ENCODE measurements around the gene PHYKPL. TPM values are rescaled to one million over a fixed set of nuclear protein-coding genes. Genes with fewer than 3 reads are reported as not detected.

The PHYKPL gene
- total and polyA plus RNA-seq, 2 of the 13 experiments (the other 11 are each of a cell fraction or from before 2014, with no cell fraction given) = 18.0 to 78.6 TPM

DNA sequence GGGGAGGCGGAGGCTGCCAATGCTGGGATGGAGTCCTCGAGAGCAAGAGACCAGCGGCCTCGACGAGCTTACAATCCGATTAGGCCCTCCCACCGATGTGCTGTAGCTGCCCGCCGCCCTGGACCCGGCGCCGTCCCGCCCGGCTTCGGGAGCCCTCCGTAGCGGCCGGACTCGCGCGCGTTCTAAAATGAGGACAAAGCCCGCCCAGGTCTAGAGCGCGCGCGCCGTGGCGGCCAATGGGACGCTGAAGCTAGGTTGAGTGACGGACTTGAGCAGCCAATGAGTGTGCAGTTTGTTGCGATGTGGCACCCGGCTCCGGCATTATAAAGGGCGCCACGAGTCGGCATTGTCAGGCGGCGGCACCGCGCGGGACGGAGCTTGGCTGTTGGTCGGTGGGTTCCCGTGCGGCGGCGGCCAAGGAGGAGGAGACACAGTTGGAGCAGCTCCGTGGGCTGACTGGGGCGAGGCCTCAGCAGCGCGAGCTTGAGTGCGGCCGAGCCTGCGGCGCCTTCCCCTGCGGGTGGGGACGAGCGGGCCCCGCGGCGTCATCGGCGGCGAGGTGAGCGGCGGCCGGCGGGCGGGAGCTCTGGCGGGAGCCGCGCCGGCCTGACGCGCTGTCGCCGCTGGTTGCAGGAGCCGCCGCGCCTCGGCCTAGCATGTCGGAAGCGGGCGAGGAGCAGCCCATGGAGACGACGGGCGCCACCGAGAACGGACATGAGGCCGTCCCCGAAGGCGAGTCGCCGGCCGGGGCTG lies 28.2 kb downstream of the PHYKPL start, which contains the start of gene HNRNPAB (continued):
- TF ChIP-seq FOXC1 (CRISPR knock-in tag; IDR thresholded peaks at IDR 0.05; ENCODE audit: borderline replicate concordance) (peak; percentile 74; the same call in 1 of the 2 replicates), POGZ (CRISPR knock-in tag; IDR thresholded peaks at IDR 0.05) (peak; percentile 88), ZNF614 (CRISPR knock-in tag; IDR thresholded peaks at IDR 0.05; ENCODE audit: borderline replicate concordance) (peak; percentile 77; the same call in 1 of the 2 replicates), ZNF383 (CRISPR knock-in tag; IDR thresholded peaks at IDR 0.05; ENCODE audit: borderline replicate concordance) (peak; percentile 72; the same call in 1 of the 2 replicates), IKZF4 (CRISPR knock-in tag; IDR thresholded peaks at IDR 0.05; ENCODE audit: borderline replicate concordance, low read depth, not compliant biosample characterization) (no peak), ATF7 (IDR thresholded peaks at IDR 0.05) (no peak), ATF7 (CRISPR knock-in tag; IDR thresholded peaks at IDR 0.05) (no peak), HHEX (CRISPR knock-in tag; IDR thresholded peaks at IDR 0.05) (no peak), FOXK1 (CRISPR knock-in tag; IDR thresholded peaks at IDR 0.05; ENCODE audit: borderline replicate concordance, low read depth) (peak; percentile 56; the same call in 1 of the 2 replicates), KDM3A (CRISPR knock-in tag; IDR thresholded peaks at IDR 0.05; ENCODE audit: low read depth) (0 out of 2 replicates have a peak, but pooled peaks have one; percentile 50), ZNF20 (CRISPR knock-in tag; IDR thresholded peaks at IDR 0.05) (peak; percentile 21; the same call in 1 of the 2 replicates), PAWR (CRISPR knock-in tag; IDR thresholded peaks at IDR 0.05; ENCODE audit: borderline replicate concordance) (no peak), NCOA2 (CRISPR knock-in tag; IDR thresholded peaks at IDR 0.05) (peak; percentile 53), ZNF335 (CRISPR knock-in tag; IDR thresholded peaks at IDR 0.05) (no peak), CBX1 (IDR thresholded peaks at IDR 0.05; ENCODE audit: low read depth) (peak; percentile 92), ZNF446 (CRISPR knock-in tag; IDR thresholded peaks at IDR 0.05) (peak; percentile 86; the same call in 1 of the 2 replicates), ZNF619 (CRISPR knock-in tag; IDR thresholded peaks at IDR 0.05) (peak; percentile 93), RELA (CRISPR knock-in tag; IDR thresholded peaks at IDR 0.05) (peak; percentile 90; the same call in 1 of the 2 replicates), KDM6A (CRISPR knock-in tag; IDR thresholded peaks at IDR 0.05; ENCODE audit: low read depth) (no peak), DPF2 (CRISPR knock-in tag; IDR thresholded peaks at IDR 0.05; ENCODE audit: borderline replicate concordance, low read depth) (no peak), ZNF766 (CRISPR knock-in tag; IDR thresholded peaks at IDR 0.05; ENCODE audit: borderline replicate concordance) (peak; percentile 89), FOXP1 (IDR thresholded peaks at IDR 0.05) (no peak), FOXP1 (CRISPR knock-in tag; IDR thresholded peaks at IDR 0.05) (no peak), ZC3H4 (CRISPR knock-in tag; IDR thresholded peaks at IDR 0.05; ENCODE audit: borderline replicate concordance) (peak; percentile 80; the same call in 1 of the 2 replicates), SP140L (CRISPR knock-in tag; IDR thresholded peaks at IDR 0.05; ENCODE audit: borderline replicate concordance) (no peak), ZNF317 (CRISPR knock-in tag; IDR thresholded peaks at IDR 0.05) (peak; percentile 68), ZNF782 (CRISPR knock-in tag; IDR thresholded peaks at IDR 0.05; ENCODE audit: borderline replicate concordance) (peak; percentile 91), POLR2G (IDR thresholded peaks at IDR 0.05; ENCODE audit: low read depth, low read length) (peak; percentile 100), SKI (IDR thresholded peaks at IDR 0.05; ENCODE audit: partially characterized antibody) (peak; percentile 80), SPEN (CRISPR knock-in tag; IDR thresholded peaks at IDR 0.05; ENCODE audit: low read depth) (peak; percentile 85)
- TF ChIP-seq, protein P1, sequence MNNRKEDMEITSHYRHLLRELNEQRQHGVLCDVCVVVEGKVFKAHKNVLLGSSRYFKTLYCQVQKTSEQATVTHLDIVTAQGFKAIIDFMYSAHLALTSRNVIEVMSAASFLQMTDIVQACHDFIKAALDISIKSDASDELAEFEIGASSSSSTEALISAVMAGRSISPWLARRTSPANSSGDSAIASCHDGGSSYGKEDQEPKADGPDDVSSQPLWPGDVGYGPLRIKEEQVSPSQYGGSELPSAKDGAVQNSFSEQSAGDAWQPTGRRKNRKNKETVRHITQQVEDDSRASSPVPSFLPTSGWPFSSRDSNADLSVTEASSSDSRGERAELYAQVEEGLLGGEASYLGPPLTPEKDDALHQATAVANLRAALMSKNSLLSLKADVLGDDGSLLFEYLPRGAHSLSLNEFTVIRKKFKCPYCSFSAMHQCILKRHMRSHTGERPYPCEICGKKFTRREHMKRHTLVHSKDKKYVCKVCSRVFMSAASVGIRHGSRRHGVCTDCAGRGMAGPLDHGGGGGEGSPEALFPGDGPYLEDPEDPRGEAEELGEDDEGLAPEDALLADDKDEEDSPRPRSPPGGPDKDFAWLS (CRISPR knock-in tag; IDR thresholded peaks at IDR 0.05; ENCODE audit: borderline replicate concordance) = 0 out of 2 replicates have a peak, but pooled peaks have one; percentile 65
